ENCODE results near the gene EFEMP1. TPM values are rescaled to one million over a fixed set of nuclear protein-coding genes. Genes with fewer than 3 reads are reported as not detected.

Gene EFEMP1
- total RNA-seq, 1 experiment from 2014 or later: 86.3 TPM

DNA sequence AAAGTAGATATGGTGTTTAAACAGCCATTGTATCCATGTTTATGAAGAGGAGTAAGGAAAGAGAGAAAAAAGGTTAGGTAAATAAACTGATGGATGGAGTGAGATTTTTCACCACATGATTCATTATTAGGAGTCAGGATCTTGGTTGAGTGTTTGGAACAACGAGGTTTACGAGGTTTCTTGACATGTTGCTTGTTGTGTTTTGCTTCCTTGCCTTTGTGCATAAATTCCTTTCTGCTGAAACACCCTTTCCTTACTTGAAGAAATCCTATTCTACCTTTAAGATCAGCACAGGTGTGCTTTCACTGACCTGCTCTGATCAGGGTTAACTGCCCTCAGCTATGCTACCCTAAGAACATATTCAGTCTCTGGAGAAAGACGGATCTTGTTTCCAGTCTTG is 66.6 kb downstream of the EFEMP1 start:
- Histone ChIP-seq H3K9me3 (ENCODE audit: insufficient read depth, low read depth) (peaks cover 4% of the 10 kb centered on the region; the same call in 1 of the 2 replicates), H3K27me3 (ENCODE audit: insufficient read depth, low read depth) (no peaks in the 10 kb centered on the region), H3K27ac (peak overlapping the region; percentile 71), H4K20me1 (ENCODE audit: insufficient read depth) (no peaks in the 10 kb centered on the region), H3K4me3 (peak overlapping the region; percentile 7; the same call in 1 of the 2 replicates), H3K9me2 (ENCODE audit: insufficient read depth) (no peaks in the 10 kb centered on the region), H3K36me3 (ENCODE audit: low read depth) (no peaks in the 10 kb centered on the region), H3K4me1 (replicated peaks; ENCODE audit: insufficient read depth) (peaks cover 46% of the 10 kb centered on the region), H2AFZ (peak overlapping the region; percentile 68), H3K4me2 (peak overlapping the region; percentile 63), H3F3A (ENCODE audit: insufficient read depth, low read depth) (peaks cover 26% of the 10 kb centered on the region), H3K79me2 (ENCODE audit: low read depth) (no peaks in the 10 kb centered on the region)
- no TSS peak for BruUV-seq (replicated peaks)
- POLR2A ChIA-PET (ENCODE audit: unreplicated experiment): no interaction called here
- TF ChIP-seq EZH2 (IDR thresholded peaks at IDR 0.05; ENCODE audit: low read depth): no peak
- TF ChIP-seq, protein P1, sequence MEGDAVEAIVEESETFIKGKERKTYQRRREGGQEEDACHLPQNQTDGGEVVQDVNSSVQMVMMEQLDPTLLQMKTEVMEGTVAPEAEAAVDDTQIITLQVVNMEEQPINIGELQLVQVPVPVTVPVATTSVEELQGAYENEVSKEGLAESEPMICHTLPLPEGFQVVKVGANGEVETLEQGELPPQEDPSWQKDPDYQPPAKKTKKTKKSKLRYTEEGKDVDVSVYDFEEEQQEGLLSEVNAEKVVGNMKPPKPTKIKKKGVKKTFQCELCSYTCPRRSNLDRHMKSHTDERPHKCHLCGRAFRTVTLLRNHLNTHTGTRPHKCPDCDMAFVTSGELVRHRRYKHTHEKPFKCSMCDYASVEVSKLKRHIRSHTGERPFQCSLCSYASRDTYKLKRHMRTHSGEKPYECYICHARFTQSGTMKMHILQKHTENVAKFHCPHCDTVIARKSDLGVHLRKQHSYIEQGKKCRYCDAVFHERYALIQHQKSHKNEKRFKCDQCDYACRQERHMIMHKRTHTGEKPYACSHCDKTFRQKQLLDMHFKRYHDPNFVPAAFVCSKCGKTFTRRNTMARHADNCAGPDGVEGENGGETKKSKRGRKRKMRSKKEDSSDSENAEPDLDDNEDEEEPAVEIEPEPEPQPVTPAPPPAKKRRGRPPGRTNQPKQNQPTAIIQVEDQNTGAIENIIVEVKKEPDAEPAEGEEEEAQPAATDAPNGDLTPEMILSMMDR (conservative IDR thresholded peaks at IDR 0.05): no peak
- intact Hi-C loops (cut with micrococcal nuclease; ENCODE audit: unreplicated experiment): loop anchor here (1.0 kb wide), 1 partner anchor 101 kb away; no protein-coding TSS in a partner anchor
- peak in 1 of 2 experiments; percentile 97 for DNase-seq
- CTCF ChIA-PET: no interaction called here

DNA sequence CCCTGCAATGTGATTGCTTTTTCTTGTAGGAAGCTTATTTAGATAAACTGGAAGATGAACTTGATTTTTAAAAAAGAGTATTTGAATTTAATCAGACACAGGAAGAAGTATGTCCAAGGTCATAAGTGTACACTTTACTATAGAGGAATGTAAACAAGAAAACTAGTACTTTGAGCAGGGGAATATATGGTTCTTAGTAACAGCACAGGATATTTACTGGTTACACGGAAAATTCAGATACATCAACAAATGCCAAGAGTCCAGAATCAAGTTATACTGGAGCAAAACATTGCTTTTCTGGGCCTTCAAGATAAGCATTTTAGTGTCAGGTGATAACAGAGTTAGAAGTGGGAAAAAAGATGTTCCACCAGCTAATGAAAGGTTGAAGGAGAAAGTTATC is 75.5 kb downstream of the EFEMP1 start:
- no peak overlapping the region for H3K4me3 ChIP-seq
- POLR2A ChIA-PET (ENCODE audit: unreplicated experiment): no interaction called here
- intact Hi-C loops (cut with micrococcal nuclease; ENCODE audit: unreplicated experiment): no loop called here
- no peaks in the 10 kb centered on the region for H3K27me3 ChIP-seq (ENCODE audit: insufficient read depth, low read depth)
- H3F3A ChIP-seq (ENCODE audit: insufficient read depth, low read depth): peaks cover 9% of the 10 kb centered on the region
- DNase-seq: no peak
- no peak overlapping the region for H3K27ac ChIP-seq
- TF ChIP-seq, protein P1 (conservative IDR thresholded peaks at IDR 0.05): no peak
- no peak for TF ChIP-seq EZH2 (IDR thresholded peaks at IDR 0.05; ENCODE audit: low read depth)
- peak overlapping the region; percentile 49; the same call in 1 of the 2 replicates for H2AFZ ChIP-seq
- CTCF ChIA-PET: no interaction called here
- no peaks in the 10 kb centered on the region for H3K36me3 ChIP-seq (ENCODE audit: low read depth)
- H3K9me3 ChIP-seq (ENCODE audit: insufficient read depth, low read depth): no peaks in the 10 kb centered on the region
- no peaks in the 10 kb centered on the region for H3K9me2 ChIP-seq (ENCODE audit: insufficient read depth)
- H3K79me2 ChIP-seq (ENCODE audit: low read depth): no peaks in the 10 kb centered on the region
- peaks cover 22% of the 10 kb centered on the region for H3K4me1 ChIP-seq (replicated peaks; ENCODE audit: insufficient read depth)
- no peak overlapping the region for H3K4me2 ChIP-seq
- no TSS peak for BruUV-seq (replicated peaks)
- no peaks in the 10 kb centered on the region for H4K20me1 ChIP-seq (ENCODE audit: insufficient read depth)

DNA sequence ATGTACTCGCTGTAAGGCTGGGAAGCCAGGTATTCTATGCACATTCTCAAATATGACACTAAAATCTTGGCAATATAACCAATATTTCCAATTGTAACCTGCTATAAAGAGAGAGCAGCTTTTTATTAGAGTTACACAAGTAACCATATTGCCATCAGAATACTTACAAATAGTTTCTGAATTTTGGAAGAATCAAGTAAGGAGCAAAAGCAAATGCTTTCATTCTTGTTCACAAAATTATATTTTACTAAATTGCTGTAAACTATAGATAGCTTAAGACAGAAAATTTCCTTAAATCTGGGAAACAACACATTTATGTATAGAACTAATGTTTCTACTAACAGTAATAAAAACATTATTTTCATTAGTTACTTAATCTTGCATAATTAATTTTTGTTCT is 77.2 kb downstream of the EFEMP1 start:
- no peak overlapping the region for H3K4me2 ChIP-seq
- H3K4me1 ChIP-seq (replicated peaks; ENCODE audit: insufficient read depth): peaks cover 39% of the 10 kb centered on the region
- peaks cover 23% of the 10 kb centered on the region for H3F3A ChIP-seq (ENCODE audit: insufficient read depth, low read depth)
- no peaks in the 10 kb centered on the region for H3K27me3 ChIP-seq (ENCODE audit: insufficient read depth, low read depth)
- POLR2A ChIA-PET (ENCODE audit: unreplicated experiment): no interaction called here
- CTCF ChIA-PET: no interaction called here
- no peaks in the 10 kb centered on the region for H3K36me3 ChIP-seq (ENCODE audit: low read depth)
- H2AFZ ChIP-seq: no peak overlapping the region
- no peaks in the 10 kb centered on the region for H3K9me3 ChIP-seq (ENCODE audit: insufficient read depth, low read depth)
- H3K4me3 ChIP-seq: no peak overlapping the region
- intact Hi-C loops (cut with micrococcal nuclease; ENCODE audit: unreplicated experiment): no loop called here
- BruUV-seq (replicated peaks): no TSS peak
- TF ChIP-seq, protein P1 (conservative IDR thresholded peaks at IDR 0.05): no peak
- TF ChIP-seq EZH2 (IDR thresholded peaks at IDR 0.05; ENCODE audit: low read depth): no peak
- H3K79me2 ChIP-seq (ENCODE audit: low read depth): no peaks in the 10 kb centered on the region
- no peaks in the 10 kb centered on the region for H3K9me2 ChIP-seq (ENCODE audit: insufficient read depth)
- no peak overlapping the region for H3K27ac ChIP-seq
- no peaks in the 10 kb centered on the region for H4K20me1 ChIP-seq (ENCODE audit: insufficient read depth)
- no peak for DNase-seq

Measured in PC-9 (cell line).